ENCODE measurements around the gene HDDC2. TPM values are rescaled to one million over a fixed set of nuclear protein-coding genes. Genes with fewer than 3 reads are reported as not detected.
A peak's percentile ranks its signal among the peaks of the same experiment; 100 is the strongest.

Gene HDDC2
- total RNA-seq, 1 donor = 37.8 TPM

DNA sequence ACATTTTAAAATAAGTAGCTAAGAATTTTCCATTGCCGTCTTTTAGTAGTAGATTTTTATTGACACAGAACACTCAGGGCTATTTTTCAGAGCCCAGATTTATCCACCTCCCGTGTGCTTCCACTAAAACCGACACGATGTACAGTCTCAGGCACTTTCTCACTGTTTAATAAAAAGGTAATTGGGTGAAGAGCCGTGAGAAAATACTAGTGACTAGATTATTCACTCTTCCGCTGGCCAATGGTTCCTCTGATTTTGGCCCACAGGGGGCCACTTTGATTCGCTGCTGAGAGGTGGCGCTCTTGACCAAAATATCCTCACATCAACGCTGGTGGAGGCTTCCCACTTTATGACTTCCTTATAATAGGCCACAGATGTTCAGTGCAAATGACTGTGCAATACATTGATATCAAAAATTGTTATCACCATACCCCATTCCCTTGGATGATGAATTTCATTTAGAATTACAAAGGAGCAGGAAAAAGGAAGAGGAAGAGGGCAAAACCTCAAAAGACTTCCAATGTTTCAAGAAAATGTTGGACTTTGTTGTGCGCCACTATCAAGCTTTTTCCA, 12.3 kb upstream of the HDDC2 start:
- Histone ChIP-seq H3K9me3 (ENCODE audit: low read depth, low read length) (no peaks in the 10 kb centered on the region), H3K4me3 (ENCODE audit: low read length) (no peak overlapping the region), H3K27me3 (ENCODE audit: insufficient read depth, low read length) (peaks cover 13% of the 10 kb centered on the region), H3K4me1 (ENCODE audit: insufficient read depth, low read length) (no peaks in the 10 kb centered on the region)

DNA sequence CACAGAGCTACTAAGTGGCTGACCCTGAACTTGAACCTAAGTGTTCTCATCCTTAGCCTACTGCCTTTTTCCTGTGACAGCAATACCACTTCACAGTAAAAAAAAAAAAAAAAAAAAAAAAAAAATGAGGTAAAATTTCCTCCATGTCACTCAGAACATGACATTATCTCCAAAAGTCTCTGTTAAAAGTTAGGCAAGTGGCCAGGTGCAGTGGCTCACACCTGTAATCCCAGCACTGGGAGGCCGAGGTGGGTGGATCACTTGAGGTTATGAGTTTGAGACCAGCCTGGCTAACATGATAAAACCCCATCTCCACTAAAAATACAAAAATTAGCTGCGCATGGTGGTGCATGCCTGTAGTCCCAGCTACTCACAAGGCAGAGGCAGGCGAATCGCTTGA, 11.2 kb upstream of the HDDC2 start:
- H3K4me3 ChIP-seq (ENCODE audit: low read length) = no peak overlapping the region
- peaks cover 16% of the 10 kb centered on the region for H3K27me3 ChIP-seq (ENCODE audit: insufficient read depth, low read length)
- no peaks in the 10 kb centered on the region for H3K9me3 ChIP-seq (ENCODE audit: low read depth, low read length)
- no peaks in the 10 kb centered on the region for H3K4me1 ChIP-seq (ENCODE audit: insufficient read depth, low read length)

DNA sequence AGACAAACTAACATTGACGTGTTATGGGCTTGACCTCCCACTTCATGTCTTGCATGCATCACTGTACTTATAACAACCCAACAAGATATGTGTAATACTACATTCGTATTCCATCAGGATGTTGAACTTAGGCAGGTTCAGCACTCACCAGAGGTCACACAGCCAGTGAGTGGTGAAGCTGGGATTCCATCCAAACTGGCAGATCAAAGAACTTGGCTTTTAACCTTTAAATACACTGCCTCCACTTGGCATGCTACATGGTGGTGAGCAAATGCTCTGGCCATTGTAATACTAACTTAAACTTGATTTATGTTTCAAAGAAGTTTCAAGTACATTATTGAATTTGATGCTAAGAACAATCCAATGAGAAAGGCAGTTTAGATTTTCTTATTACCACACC, 10.7 kb upstream of the HDDC2 start:
- H3K9me3 ChIP-seq (ENCODE audit: low read depth, low read length) = no peaks in the 10 kb centered on the region
- H3K4me3 ChIP-seq (ENCODE audit: low read length) = no peak overlapping the region
- no peaks in the 10 kb centered on the region for H3K4me1 ChIP-seq (ENCODE audit: insufficient read depth, low read length)
- peaks cover 16% of the 10 kb centered on the region for H3K27me3 ChIP-seq (ENCODE audit: insufficient read depth, low read length)

DNA sequence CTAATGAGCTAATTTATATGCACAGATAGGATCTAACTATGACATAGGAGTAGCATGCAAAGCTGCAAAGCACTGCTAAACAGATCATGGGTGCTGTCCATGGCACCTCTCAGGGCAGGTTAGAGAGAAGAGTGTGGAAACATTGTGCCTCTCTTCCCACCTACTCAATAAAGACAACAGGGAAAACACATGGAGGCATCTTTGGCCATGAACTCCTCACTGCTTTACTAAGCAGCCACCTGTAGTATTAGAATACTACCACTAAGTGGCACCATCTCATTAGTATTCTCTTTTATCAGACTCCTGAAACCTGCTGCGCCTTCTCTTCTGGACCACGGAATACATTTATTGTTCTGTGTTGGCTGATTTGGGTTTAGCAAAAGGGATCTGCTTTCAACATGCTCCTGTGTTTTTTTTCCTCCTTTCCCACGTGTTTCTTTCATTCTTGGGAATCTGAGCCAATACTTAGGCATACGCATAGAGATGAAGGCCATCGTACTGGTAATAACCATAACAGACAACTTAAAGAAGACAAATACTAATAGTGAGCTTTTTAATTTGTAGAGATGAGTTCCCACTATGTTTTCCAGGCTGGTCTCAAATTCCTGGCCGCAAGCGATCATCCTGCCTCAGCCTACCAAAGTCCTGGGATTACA, 9.4 kb upstream of the HDDC2 start:
- no peak overlapping the region for H3K4me3 ChIP-seq (ENCODE audit: low read length)
- no peaks in the 10 kb centered on the region for H3K9me3 ChIP-seq (ENCODE audit: low read depth, low read length)
- peaks cover 9% of the 10 kb centered on the region for H3K27me3 ChIP-seq (ENCODE audit: insufficient read depth, low read length)
- no peaks in the 10 kb centered on the region for H3K4me1 ChIP-seq (ENCODE audit: insufficient read depth, low read length)

DNA sequence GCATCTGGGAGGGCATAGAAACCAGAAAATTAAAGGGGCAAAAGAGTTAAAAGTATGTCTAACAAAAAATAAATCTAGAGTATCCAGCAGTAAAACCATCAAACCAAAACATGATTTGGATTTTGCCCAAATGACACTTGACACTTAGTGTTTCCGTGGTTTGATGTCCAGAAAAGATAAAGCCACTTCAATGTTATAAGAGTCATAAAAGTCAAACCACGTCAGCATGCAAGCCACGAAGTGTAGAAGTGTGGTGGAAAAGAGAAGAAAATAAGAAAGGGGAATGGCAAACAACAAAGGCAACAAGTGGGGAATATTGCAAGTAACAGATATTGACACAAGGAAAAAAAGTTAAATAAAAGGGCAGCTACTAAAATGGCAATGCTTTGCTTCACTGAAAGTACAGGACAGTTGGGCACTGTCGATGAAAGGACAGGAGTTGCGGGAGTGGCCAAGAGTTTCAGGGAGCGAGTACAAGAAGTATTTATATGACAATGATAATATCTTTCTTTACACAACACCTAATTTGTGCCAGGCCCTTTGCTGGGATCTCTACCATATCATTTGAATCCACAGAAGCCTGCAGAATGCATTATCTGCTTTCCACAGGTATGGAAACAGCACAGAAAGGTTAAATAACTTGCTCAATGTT, 6.3 kb upstream of the HDDC2 start:
- peaks cover 5% of the 10 kb centered on the region for H3K4me1 ChIP-seq (ENCODE audit: insufficient read depth, low read length)
- no peaks in the 10 kb centered on the region for H3K9me3 ChIP-seq (ENCODE audit: low read depth, low read length)
- peaks cover 8% of the 10 kb centered on the region for H3K27me3 ChIP-seq (ENCODE audit: insufficient read depth, low read length)
- H3K4me3 ChIP-seq (ENCODE audit: low read length) = no peak overlapping the region

DNA sequence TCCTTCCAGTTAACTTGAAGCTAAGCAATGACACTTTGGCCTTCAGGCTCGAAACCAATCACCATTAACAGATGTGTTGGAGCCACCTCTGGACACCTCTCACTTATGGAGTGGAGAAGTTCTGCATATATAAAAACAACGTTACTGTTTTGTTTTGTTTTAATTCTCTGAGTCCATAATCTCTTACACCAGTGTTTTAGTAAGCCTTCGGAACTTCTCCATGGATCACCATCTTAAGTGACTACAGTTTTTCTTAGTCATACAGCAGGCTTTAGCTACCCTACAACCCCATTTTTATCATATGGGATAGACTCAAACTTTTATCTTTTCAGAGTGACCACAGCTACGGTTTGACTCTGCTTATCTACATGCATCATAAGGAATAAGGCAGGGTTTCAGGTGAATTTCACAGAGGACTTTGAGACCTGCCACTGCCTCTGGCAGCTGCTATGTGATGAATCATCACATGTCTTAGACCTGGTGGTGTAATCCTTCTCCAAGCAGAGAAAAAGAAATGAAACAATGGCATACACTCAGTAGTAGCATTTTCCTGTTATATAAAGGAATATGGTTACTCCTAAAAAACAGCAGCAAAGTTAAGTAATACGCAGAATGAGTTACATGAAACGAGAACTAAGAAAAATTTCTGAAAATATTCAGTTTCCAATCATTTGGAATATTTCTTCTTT, 5.5 kb upstream of the HDDC2 start:
- Histone ChIP-seq H3K4me1 (ENCODE audit: insufficient read depth, low read length) (peaks cover 7% of the 10 kb centered on the region), H3K9me3 (ENCODE audit: low read depth, low read length) (no peaks in the 10 kb centered on the region)

DNA sequence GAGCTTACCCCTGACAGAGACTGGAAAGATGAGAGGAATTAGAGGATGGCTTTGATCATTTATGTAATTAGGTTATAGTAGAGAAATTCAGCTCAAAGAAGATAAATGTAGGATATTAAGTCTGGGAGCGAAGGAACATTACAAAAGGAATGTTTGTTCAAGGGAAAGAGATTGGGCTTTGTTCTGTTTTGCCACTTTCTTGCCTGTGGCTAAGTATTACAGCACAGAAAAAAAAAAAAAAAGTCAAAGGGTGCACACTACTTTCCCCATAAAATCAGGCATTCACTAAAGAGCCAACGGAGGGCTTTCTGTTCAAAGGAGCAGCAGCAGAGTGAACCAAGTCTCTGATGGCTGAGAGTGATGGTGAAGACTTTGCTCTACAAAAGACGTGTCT, 5.0 kb upstream of the HDDC2 start:
- Histone ChIP-seq H3K27me3 (ENCODE audit: insufficient read depth, low read length) (peaks cover 5% of the 10 kb centered on the region), H3K9me3 (ENCODE audit: low read depth, low read length) (no peaks in the 10 kb centered on the region), H3K4me3 (ENCODE audit: low read length) (no peak overlapping the region), H3K4me1 (ENCODE audit: insufficient read depth, low read length) (peaks cover 12% of the 10 kb centered on the region)

More for the DNA sequence above, 5.5 kb upstream of the HDDC2 start:
- H3K4me3 ChIP-seq (ENCODE audit: low read length) = no peak overlapping the region
- peaks cover 8% of the 10 kb centered on the region for H3K27me3 ChIP-seq (ENCODE audit: insufficient read depth, low read length)

DNA sequence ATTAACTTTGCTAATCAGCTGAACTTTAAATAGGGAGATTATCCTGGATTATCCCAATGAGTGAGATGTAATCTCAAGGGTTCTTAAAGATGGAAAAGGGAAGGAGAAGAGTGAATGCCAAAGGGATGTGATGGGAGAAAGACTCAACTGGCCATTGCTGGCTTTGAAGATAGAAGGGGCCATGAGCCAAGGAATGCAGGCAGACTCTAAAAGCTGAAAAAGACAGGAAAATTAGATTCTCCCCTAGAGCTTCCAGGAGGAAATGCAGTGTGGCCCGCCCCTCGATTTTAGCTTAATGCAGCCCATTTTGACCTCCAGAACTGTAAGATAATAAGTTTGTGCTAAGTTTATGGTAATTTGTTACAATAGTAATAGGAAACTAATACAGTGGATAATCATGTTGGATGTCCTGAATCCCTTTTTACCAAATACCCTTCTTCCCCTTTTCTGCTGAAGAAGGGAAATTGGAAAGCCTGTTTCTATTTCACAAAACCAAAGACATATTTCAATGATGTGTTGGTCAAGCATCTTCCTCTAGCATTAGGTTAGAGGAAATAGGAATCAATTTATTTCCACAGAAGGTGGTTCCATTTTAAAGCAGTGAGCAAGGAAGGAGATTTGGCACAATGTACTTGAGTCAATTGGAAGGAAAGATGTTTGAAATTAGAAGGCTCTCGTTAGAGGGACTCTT, 3.3 kb upstream of the HDDC2 start:
- peaks cover 23% of the 10 kb centered on the region for H3K4me1 ChIP-seq (ENCODE audit: insufficient read depth, low read length)
- no peaks in the 10 kb centered on the region for H3K9me3 ChIP-seq (ENCODE audit: low read depth, low read length)
- H3K4me3 ChIP-seq (ENCODE audit: low read length) = no peak overlapping the region
- H3K27me3 ChIP-seq (ENCODE audit: insufficient read depth, low read length) = peaks cover 5% of the 10 kb centered on the region

DNA sequence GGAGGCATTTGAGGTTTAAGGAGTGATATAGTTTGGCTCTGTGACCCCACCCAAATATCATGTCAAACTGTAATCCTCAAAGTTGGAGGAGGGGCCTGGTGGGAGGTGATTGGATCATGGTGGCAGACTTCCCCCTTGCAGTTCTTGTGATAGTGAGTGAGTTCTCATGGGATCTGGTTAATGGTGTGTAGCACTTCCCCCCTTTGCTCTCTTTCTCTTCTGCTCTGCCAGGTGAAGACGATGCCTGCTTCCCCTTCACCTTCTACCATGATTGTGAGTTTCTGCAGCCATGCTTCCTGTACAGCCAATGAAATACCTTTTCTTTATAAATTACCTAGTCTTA, 1.7 kb upstream of the HDDC2 start:
- peaks cover 27% of the 10 kb centered on the region for H3K4me1 ChIP-seq (ENCODE audit: insufficient read depth, low read length)
- H3K27me3 ChIP-seq (ENCODE audit: insufficient read depth, low read length) = peaks cover 5% of the 10 kb centered on the region
- no peaks in the 10 kb centered on the region for H3K9me3 ChIP-seq (ENCODE audit: low read depth, low read length)
- no peak overlapping the region for H3K4me3 ChIP-seq (ENCODE audit: low read length)

DNA sequence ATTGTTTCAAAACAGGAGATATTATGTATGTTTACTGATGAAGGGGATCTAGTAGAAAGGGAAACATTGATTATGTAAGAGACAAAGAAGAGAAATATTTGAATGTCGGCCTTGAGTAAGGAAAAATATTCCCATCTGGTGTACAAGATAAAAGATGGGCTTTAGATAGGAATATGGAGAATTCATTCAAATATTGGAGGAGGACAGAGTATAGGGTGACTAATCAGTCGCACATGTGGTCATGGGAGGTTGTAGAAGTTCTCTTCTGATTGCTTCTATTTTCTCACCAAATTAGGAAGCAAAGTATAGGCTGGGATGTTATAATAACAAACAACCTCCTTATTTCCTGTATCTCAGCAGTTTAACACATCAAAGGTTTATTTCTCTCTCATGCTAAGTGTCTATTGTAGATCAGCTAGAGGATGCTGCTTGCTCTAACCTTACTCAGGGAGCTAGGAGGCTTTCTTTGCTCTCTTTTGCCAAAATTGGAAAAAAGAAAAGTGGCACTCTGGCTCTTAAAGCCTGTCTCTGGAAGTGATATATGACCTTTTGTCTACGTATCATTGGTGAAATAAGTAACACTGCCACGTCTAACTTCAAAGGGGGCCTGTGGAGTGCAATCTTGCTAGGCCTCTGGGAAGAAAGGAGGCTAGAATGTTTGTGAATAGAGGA, 1.2 kb upstream of the HDDC2 start:
- H3K4me1 ChIP-seq (ENCODE audit: insufficient read depth, low read length) = peaks cover 27% of the 10 kb centered on the region
- no peak overlapping the region for H3K4me3 ChIP-seq (ENCODE audit: low read length)
- H3K9me3 ChIP-seq (ENCODE audit: low read depth, low read length) = no peaks in the 10 kb centered on the region
- peaks cover 3% of the 10 kb centered on the region for H3K27me3 ChIP-seq (ENCODE audit: insufficient read depth, low read length)

DNA sequence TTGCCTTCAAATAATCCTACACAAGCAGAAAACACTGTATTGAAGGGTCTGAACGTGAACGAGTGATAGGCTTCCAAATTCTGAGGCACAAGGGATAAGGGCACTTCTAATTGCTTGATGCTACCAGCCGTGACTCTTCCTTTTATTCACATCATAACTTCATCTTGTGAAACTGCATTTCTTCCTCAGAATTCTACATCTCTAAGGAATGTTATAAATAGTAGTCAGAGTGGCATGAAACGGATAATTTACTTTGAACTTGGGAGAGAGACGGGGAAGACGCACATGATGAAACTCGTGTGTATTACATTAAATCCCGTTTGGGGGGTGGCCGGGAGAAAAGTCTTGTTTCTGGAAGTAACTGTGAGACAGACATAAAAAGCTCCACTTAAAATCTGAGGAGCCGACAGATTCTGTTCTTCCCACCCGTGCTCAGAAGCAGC, 754 bp downstream of the HDDC2 start:
- Histone ChIP-seq H3K9me3 (ENCODE audit: low read depth, low read length) (no peaks in the 10 kb centered on the region), H3K4me1 (ENCODE audit: insufficient read depth, low read length) (peaks cover 27% of the 10 kb centered on the region), H3K27me3 (ENCODE audit: insufficient read depth, low read length) (no peaks in the 10 kb centered on the region), H3K4me3 (ENCODE audit: low read length) (peak overlapping the region; percentile 62)

DNA sequence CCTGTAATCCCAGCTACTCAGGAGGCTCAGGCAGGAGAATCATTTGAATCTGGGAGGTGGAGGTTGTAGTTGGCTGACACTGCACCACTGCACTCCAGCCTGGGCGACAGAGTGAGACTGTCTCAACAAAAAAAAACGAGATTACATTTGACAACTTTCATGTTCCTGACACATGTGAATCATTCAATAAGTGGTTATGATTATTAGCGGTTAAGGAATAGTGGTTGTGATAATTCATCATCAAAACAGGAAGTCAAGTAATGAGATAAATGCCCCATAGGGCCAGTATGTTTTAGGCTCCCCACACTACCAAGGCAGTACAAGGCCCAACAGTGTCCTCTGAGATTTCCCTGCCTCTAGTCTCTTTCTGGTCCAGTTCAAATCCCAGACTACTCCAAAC, 2.5 kb downstream of the HDDC2 start:
- H3K4me3 ChIP-seq (ENCODE audit: low read length) = no peak overlapping the region
- H3K4me1 ChIP-seq (ENCODE audit: insufficient read depth, low read length) = peaks cover 27% of the 10 kb centered on the region
- no peaks in the 10 kb centered on the region for H3K9me3 ChIP-seq (ENCODE audit: low read depth, low read length)
- no peaks in the 10 kb centered on the region for H3K27me3 ChIP-seq (ENCODE audit: insufficient read depth, low read length)

DNA sequence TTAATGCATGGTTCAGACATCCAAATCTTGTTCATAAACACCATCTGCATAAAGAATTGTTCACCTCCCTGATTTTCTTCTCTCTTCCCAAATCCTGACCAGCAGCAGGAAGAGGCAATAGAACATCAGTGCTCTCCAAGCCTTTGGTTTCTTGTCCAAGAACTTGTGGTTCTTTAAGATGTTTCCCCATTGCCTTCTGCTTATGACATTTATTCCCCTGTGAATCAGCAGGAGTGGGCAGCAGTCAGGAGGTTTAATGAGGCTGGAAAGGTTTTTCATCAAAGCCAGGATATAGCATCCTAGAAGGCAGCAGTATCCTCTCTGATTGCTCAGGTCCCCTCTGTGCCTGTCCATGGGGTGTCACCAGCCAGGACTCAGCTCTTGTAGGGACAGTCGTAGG, 5.3 kb downstream of the HDDC2 start:
- Histone ChIP-seq H3K4me3 (ENCODE audit: low read length) (no peak overlapping the region), H3K9me3 (ENCODE audit: low read depth, low read length) (no peaks in the 10 kb centered on the region), H3K27me3 (ENCODE audit: insufficient read depth, low read length) (no peaks in the 10 kb centered on the region), H3K4me1 (ENCODE audit: insufficient read depth, low read length) (peaks cover 16% of the 10 kb centered on the region)

DNA sequence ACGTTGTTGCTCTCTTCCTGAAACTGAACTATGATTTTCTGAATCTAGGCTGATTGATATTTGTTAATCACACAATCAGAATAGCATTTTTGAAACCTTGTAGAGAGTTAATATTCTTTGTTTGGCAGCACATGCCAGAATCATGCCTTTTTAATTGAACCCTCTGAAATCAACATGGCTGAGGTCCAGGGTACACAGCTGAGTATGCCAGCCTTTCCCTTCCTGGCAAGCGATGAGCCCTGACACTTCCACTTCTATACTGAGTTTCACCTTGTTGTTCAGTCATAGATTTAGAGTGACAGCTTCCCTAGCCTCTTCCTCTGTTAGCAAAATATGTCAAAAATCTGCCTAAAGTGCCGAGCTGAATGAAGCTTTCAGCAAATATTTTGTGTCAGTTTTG, 6.8 kb downstream of the HDDC2 start:
- Histone ChIP-seq H3K4me3 (ENCODE audit: low read length) (no peak overlapping the region), H3K4me1 (ENCODE audit: insufficient read depth, low read length) (peaks cover 3% of the 10 kb centered on the region), H3K27me3 (ENCODE audit: insufficient read depth, low read length) (no peaks in the 10 kb centered on the region), H3K9me3 (ENCODE audit: low read depth, low read length) (no peaks in the 10 kb centered on the region)

Data from mononuclear cell (primary cell).